Right atrium auricular region (tissue), 2 donors: ENCODE data around the gene GDPGP1. TPM values are rescaled to one million over a fixed set of nuclear protein-coding genes. Genes with fewer than 3 reads are reported as not detected.
"Not testable (repeated sequence)": the region's sequence is repeated elsewhere in the genome, so short reads cannot be mapped to it uniquely, and the experiment has no call there.

Source experiments
- DNase-seq: peaks from one replicate; pipeline ENCODE4 v3.0.0-alpha.2; 2019; ENCODE audit warnings: low spot score
- H3K27ac ChIP-seq, 2 donors: fragments of 200-600 bp; sonication (generic); 1 replicate in 1 of 2; 2 replicates in 1 of 2; pipeline ENCODE4 v1.5.1; 2016 to 2019
- H3K27me3 ChIP-seq, 2 donors: fragments of 200-600 bp; sonication (generic); one replicate each; pipeline versions ENCODE4 v1.5.1 to v1.6.0; 2017 to 2019
- H3K36me3 ChIP-seq: fragments of 200-600 bp; sonication (generic); one replicate; pipeline ENCODE4 v1.5.1; 2016
- H3K4me1 ChIP-seq, 2 donors: fragments of 200-600 bp; sonication (generic); one replicate each; pipeline versions ENCODE4 v1.5.1 to v1.6.0; 2017 to 2019
- H3K4me3 ChIP-seq, 2 donors: fragments of 200-600 bp; sonication (generic); 1 replicate in 1 of 2; 2 replicates in 1 of 2; pipeline ENCODE4 v1.5.1; 2017 to 2019; ENCODE audit warnings: mild to moderate bottlenecking in 1 of 2, moderate library complexity in 1 of 2
- H3K9me3 ChIP-seq, 2 donors: fragments of 200-600 bp; sonication (generic); one replicate each; pipeline ENCODE4 v1.5.1; 2019
- total RNA-seq, 2 donors: library from RNA; depleted of rRNA; stranded (reverse); fragments of >200 nt; gene quantifications; one replicate each; pipeline ENCODE4 v1.1.0, GENCODE V29; 2016
- TF ChIP-seq, protein P1 (sequence below), 2 donors: fragments of 200-600 bp; sonication (generic); IDR thresholded peaks; one replicate each; pipeline ENCODE4 v1.5.1; 2019; ENCODE audit warnings: antibody characterized with exemption in 2 of 2

The GDPGP1 gene
- total RNA-seq, 2 donors from 2014 or later = 8.6 to 16.1 TPM

DNA sequence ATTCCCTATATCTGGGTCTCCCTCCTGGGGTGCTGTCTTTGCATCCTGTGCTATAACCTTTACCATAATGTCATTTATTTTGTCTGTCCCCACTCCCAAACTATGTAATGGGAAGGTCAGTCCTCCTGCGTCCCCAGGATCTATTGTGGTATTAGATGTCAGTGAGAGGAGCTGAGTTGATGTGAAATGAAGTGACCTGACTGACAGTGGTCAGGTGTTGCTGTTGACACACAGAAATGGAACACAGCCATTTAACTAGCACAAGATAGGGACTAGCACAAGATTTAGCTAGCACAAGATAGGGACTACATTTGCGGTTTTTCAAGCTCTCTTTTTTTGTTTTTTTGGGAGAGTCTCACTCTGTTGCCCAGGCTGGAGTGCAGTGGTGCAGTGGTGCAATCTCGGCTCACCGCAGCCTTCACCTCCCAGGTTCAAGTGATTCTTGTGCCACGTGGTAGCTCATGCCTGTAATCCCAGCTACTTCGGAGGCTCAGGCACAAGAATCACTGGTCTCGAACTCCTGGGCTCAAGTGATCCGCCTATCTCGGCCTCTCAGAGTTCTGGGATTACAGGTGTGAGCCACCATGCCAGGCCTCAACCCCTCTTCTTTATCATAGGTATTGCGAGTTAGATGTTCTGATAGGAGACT, 36.6 kb downstream of the GDPGP1 start:
- DNase-seq = no peak
- peak overlapping the region; percentile 13 to 51 for H3K27ac ChIP-seq
- no peak overlapping the region for H3K4me3 ChIP-seq
- peaks cover 0 to 58% of the 10 kb centered on the region in 2 donors for H3K4me1 ChIP-seq
- TF ChIP-seq, protein P1, sequence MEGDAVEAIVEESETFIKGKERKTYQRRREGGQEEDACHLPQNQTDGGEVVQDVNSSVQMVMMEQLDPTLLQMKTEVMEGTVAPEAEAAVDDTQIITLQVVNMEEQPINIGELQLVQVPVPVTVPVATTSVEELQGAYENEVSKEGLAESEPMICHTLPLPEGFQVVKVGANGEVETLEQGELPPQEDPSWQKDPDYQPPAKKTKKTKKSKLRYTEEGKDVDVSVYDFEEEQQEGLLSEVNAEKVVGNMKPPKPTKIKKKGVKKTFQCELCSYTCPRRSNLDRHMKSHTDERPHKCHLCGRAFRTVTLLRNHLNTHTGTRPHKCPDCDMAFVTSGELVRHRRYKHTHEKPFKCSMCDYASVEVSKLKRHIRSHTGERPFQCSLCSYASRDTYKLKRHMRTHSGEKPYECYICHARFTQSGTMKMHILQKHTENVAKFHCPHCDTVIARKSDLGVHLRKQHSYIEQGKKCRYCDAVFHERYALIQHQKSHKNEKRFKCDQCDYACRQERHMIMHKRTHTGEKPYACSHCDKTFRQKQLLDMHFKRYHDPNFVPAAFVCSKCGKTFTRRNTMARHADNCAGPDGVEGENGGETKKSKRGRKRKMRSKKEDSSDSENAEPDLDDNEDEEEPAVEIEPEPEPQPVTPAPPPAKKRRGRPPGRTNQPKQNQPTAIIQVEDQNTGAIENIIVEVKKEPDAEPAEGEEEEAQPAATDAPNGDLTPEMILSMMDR (IDR thresholded peaks at IDR 0.05) = no peak
- peaks cover 55% of the 10 kb centered on the region for H3K36me3 ChIP-seq
- H3K9me3 ChIP-seq = no peaks in the 10 kb centered on the region
- no peaks in the 10 kb centered on the region for H3K27me3 ChIP-seq

DNA sequence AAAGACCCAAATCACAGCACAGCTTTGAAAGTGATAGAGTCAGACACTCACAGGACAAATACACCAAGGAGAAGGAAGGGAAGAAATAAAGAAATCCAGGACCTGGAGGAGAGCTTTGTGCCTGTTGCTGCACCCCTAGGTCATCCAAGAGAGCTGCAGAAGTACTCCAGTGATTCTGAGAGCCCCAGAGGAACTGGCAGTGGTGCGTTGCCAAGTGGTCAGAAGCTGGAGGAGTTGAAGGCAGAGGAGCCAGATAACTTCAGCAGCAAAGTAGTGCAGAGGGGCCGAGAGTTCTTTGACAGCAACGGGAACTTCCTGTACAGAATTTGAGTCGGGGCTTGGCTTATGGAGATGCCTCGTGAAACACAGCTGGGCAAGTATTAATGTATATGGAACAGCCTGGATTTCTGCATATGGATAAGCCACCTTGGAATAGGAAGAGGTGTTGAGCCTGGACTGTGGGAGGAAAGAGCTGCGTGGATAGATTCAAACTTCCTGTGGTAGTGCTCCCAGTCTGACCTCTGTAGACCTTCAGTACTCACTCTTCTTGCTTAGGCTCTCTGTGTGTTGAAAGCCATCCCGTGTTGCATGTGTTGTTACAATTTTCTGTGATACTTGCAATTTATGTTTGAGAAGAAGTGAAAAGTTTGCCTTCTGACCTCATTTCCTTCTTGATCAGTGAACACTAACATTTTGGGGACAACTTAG, 37.6 kb downstream of the GDPGP1 start:
- TF ChIP-seq, protein P1 (IDR thresholded peaks at IDR 0.05) = no peak
- no peaks in the 10 kb centered on the region for H3K27me3 ChIP-seq
- H3K36me3 ChIP-seq = peaks cover 63% of the 10 kb centered on the region
- H3K4me1 ChIP-seq = peaks cover 0 to 55% of the 10 kb centered on the region in 2 donors
- no peaks in the 10 kb centered on the region for H3K9me3 ChIP-seq
- H3K27ac ChIP-seq = peak overlapping the region; percentile 13 to 51
- no peak overlapping the region for H3K4me3 ChIP-seq
- no peak for DNase-seq

DNA sequence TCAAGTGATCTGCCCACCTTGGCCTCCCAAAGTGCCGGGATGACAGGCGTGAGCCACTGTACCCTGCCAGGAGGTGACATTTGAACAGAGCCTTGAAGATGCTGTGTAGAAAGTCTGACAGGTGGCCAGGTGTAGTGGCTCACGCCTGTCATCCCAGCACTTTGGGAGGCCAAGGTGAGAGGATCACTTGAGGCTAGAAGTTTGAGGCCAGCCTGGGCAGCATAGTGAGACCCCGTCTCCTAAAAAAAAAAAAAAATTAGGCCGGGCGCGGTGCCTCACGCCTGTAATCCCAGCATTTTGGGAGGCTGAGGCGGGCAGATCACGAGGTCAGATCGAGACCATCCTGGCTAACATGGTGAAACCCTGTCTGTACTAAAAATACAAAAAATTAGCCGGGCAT, 44.5 kb downstream of the GDPGP1 start:
- H3K4me1 ChIP-seq, H3K27ac ChIP-seq, H3K27me3 ChIP-seq, DNase-seq, H3K9me3 ChIP-seq, H3K4me3 ChIP-seq: not testable (repeated sequence)
- H3K36me3 ChIP-seq = peaks cover 16% of the 10 kb centered on the region

DNA sequence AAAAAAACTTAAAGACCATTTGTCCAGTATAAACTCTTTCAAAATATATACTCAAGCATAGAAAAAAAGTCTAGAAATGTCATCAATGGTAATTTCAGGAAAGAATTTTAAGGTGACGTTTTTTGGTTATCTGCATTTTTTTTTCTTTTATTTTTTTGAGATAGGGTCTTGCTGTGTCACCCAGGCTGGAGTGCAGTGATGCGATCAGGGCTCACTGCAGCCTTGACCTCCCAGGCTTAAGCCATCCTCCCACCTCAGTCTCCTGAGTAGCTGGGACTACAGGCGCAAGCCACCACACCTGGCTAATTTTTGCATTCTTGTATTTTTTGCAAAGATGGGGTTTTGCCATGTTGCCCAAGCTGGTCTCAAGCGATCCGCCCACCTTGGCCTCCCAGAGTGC, 46.7 kb downstream of the GDPGP1 start:
- not testable (repeated sequence) for H3K36me3 ChIP-seq, H3K27me3 ChIP-seq, H3K4me3 ChIP-seq, H3K9me3 ChIP-seq, H3K27ac ChIP-seq, H3K4me1 ChIP-seq
- peak; percentile 18 for DNase-seq

DNA sequence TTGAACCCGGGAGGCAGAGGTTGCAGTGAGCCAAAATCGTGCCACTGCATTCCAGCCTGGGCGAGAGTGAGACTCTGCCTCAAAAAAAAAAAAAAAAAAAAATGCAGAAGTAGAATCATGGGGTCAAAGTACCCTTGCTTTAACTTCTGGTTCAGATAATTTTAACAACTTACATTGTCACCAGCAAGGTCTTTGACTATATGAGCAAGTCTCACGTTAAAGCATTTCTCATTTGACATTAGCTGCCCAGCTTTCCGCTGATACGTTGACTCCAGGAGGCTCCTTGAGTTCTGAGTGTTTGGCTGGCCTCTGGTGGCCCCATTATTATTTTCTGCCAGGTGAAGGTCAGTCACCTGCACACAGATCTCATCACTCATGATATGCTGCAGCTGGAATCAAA, 47.6 kb downstream of the GDPGP1 start:
- H3K36me3 ChIP-seq, H3K27me3 ChIP-seq, H3K4me3 ChIP-seq, H3K4me1 ChIP-seq, H3K9me3 ChIP-seq: not testable (repeated sequence)
- DNase-seq = peak; percentile 21
- peak overlapping the region in 1 of 2 donors; percentile 29 for H3K27ac ChIP-seq

DNA sequence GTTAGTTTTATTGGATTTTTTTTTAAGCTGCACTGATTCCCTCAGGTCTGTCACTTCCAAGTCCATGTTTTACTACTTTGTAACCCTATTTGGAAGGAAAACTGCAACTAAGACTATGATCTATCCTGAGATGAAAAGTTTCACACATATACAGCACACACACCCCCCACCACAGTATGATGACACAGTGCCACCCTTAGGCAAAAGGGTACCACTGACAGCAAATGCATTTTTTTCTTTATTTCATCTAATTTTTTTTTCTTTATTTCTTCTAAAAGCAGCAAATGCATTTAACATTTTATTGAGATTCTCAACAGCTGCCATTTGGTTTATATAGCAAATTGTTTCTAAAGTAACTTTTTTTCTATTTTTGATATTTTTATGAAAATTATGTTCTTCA, 52.7 kb downstream of the GDPGP1 start:
- DNase-seq = peak; percentile 36
- Histone ChIP-seq H3K4me3 (no peak overlapping the region), H3K36me3 (no peaks in the 10 kb centered on the region), H3K27me3 (no peaks in the 10 kb centered on the region), H3K9me3 (no peaks in the 10 kb centered on the region), H3K27ac (no peak overlapping the region), H3K4me1 (no peaks in the 10 kb centered on the region)
- TF ChIP-seq, protein P1 (IDR thresholded peaks at IDR 0.05) = peak; percentile 18 to 58

DNA sequence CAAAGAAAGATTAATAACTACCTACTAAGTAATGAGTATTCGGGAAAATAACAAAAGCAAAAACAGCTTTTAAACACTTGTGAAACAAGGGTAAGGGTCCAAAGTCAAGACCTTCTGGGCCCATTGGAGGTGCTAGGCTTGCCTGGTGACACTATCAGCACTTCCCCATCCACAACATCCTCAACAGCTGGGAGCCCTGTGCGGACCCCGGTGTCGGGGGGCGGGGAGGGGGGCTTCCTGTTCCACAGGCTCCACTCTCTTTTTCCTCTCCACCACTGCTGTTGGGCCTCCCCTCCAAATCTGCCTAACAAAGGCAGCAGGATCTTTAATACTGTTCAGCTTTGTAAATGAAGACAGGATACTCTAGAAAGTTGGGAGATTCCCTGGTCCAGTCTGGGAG, 53.1 kb downstream of the GDPGP1 start:
- H3K27me3 ChIP-seq = no peaks in the 10 kb centered on the region
- no peaks in the 10 kb centered on the region for H3K36me3 ChIP-seq
- no peaks in the 10 kb centered on the region for H3K4me1 ChIP-seq
- TF ChIP-seq, protein P1 (IDR thresholded peaks at IDR 0.05) = no peak
- H3K9me3 ChIP-seq = no peaks in the 10 kb centered on the region
- no peak overlapping the region for H3K27ac ChIP-seq
- peak; percentile 52 for DNase-seq
- no peak overlapping the region for H3K4me3 ChIP-seq
